GM19463 (cell line): ENCODE results near the gene SGMS2.
A peak's percentile ranks its signal among the peaks of the same experiment; 100 is the strongest.
"Not testable (repeated sequence)": the region's sequence is repeated elsewhere in the genome, so short reads cannot be mapped to it uniquely, and the experiment has no call there.

Experiments used
- ATAC-seq: cut with Tn5 transposase; IDR thresholded peaks from one replicate; pipeline ENCODE4 v1.9.1; 2021; ENCODE audit warnings: mild to moderate bottlenecking, moderate library complexity; ENCODE audit not compliant: unreplicated experiment

The SGMS2 gene

GRCh38 chr4:107863850-107864371 lies 39.2 kb downstream of the SGMS2 start:
- ATAC-seq = peak; percentile 54

DNA sequence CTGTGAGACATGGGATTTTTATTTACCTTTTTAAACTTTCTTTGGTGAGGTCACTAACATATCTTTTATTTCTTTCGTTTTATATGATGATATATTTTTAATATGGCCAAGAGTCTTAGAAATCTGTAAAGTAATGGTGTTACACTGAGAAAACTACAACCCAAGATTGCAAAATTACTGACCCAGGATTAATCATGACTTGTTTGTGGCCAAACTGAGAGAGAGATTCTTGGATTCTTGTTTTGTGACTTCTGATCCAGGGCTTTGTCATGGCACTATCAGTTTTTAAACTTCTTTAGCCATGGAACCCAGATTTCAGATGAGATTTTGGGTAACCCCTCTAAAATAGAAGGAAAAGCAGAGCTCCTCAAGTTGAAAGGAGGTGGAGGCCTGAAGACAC lies 42.0 kb downstream of the SGMS2 start:
- no peak for ATAC-seq

DNA sequence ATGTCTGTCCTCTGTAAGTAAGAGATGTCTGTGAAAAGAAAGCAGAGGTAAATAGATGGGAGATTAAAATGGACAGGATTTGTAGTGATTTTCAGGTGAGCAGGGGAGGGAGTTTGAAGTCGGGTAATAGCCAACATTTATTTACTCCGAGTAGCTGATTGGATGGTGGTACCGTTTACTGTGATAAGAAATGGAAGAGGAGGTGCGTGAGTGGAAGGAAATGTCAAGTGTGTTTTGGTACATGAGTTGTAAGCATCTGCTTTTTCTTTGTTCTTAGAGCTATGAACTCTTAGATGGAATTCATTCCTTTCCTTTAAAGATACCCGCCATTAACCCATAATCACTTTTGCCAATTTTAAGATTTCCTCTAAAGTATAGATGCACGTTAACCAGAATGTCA lies 45.5 kb downstream of the SGMS2 start:
- no peak for ATAC-seq

- no peak for ATAC-seq
Measured at GRCh38 chr4:107870916-107871786, 46.4 kb downstream of the SGMS2 start.

- no peak for ATAC-seq
Measured at GRCh38 chr4:107874024-107874423, 49.3 kb downstream of the SGMS2 start.

GRCh38 chr4:107876099-107876498 lies 51.4 kb downstream of the SGMS2 start:
- no peak for ATAC-seq

DNA sequence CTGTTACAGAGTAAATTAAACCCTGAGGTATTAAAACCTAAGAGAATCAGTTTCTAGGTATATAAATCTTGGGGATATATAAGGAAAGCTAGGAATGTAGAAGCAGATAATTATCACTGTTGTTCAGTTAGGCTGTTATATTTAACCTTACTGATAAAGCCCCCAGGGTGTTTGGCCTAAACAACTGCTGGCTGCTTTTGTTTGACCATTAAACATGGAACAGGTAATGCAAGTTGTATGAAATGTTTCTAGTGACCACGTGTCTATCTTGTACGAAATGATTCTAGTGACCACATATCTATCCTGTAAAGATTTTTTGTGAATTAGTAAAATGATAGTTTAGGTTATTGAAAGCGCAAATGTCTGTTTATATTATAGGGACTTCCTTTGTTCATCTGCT lies 52.6 kb downstream of the SGMS2 start:
- no peak for ATAC-seq

DNA sequence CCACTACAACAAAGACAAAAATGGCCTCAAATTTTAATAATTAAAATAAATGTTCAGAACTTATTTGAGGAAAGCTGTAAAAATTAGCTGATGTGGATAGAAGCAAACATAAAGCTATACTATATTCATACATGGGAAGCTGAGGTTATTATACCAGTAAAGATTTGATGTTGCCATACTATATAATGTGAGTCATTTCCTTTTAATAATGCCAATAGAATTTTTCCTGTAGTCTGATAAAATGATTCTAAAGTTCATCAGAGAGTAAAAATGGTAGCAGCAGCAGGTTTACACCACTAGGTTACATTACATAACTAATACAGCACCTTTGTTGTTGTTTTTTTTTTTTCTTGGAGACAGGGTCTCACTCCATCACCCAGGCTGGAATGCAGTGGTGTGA lies 61.1 kb downstream of the SGMS2 start:
- no peak for ATAC-seq

DNA sequence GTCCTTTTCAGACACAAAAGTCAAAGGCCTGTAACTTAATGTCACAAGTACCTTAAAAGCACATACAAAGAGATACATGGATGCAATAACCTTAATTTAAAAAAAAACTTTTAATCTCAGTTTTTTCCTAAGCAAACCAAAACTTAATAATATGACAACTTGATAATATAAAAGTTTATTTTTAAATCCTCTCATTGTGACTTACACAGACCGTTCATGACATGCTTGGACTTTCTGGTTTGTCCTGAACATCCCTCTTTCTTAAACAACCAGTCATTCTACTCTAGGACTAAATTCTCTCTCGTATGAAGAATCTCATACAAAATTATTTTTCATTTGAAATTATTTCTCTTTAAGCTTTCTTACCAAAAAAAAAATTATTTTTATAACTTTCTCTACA lies 63.5 kb downstream of the SGMS2 start:
- ATAC-seq = no peak

DNA sequence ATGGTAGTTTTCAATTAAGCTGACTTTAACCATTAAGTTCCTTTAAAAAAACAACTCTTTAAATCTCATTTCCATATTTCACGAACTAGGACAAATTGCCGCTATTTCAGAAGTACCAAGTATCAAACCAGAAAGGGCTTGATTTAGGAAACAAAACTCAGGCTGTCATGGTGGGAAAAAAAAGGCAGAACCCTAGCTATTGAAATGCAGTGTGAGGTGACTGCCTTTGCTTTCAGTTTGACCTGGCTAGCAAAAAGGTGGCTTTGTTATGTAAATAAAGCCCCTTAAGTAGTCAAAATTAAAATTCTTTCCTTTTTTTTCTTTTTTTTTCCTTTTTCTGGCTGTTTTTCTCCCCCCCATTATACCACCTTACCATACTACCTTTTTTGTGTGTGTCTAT lies 66.0 kb downstream of the SGMS2 start:
- no peak for ATAC-seq

- no peak for ATAC-seq
Measured at GRCh38 chr4:107891299-107891698, 66.6 kb downstream of the SGMS2 start.

DNA sequence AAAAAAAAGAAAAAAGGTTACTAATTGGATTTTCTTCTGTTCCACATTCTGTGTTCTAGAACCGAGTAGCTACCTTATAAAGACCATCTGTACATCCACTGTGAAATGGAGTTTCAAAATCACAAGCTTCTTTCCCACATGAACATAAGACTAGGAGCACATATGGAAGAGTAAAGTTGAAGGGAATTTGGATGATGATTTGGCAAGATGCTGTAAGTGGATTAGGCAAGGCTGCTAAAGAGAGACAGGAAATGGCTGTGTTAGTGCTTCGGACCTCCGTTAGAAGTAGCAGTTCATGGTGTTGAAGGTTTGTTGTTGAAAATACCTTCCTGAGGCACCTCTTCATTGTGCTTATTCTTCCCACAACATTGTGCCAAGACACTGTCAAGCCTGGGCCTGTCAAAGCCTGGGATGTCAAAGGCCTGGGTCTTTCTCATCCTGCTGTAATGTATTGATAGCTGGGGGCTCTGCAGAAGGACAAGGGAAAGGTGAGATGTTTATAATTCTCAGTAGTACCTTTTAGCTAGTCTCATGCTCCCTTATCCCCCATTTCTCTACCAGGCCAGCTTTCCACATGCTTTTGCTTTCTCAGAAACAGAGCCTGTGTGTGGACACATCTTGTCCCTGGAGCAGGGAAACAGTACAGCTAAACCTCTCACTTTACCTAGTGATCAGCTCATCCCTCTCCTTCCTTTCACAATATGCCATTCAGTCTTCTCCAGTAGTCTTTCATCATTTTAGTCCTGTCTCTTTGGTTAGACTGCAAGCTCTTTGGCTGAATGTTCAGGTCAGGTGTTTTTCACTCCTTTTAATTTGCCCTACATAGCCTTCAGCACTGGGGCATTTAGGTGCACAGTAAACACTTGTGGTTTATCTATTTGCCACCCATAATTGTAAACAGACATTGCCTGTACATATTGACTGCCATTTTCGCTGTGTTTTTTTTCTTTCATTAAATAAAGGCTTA lies 68.7 kb downstream of the SGMS2 start:
- ATAC-seq = no peak

GRCh38 chr4:107894138-107894603 lies 69.4 kb downstream of the SGMS2 start:
- no peak for ATAC-seq

- peak; percentile 54 for ATAC-seq
Measured at GRCh38 chr4:107896158-107896645, 71.5 kb downstream of the SGMS2 start.

DNA sequence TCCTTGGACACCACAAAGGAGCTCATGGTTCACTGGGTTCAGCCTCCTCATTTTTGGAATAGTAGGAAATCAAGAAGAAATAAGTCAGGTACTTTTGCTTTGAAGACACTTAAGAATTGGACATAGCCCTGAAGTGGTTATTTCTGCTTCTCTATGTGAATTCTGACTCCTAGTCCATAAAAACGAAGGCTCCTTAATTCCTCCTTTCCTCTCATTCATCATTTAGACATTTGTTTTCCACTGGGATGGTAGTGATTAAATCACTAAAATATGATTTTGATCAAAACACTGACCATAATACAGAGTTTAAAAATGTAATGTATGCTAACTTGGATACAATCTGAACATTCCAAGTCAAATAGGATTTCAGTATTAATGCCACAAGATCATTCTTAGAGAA lies 71.9 kb downstream of the SGMS2 start:
- no peak for ATAC-seq

GRCh38 chr4:107897823-107898222 lies 73.1 kb downstream of the SGMS2 start:
- ATAC-seq = peak; percentile 32

DNA sequence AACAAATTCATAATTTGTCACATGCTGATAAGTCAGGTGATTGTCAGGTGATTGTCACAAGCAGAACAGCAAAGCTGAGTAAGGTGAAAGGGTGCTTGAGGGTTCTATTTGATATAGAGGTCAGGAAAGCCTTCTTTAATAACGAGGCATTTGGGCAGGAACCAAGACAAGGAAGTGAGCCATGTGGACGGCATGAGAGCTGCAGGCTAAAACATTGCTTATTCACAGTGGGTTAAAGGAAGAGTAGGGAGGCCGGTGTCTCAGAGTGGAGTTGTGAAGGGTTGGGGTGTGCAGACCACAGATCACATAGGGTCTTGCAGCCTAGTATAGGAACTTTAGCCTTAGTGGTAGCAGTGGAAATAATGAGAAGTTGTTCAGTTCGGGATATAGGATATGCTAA lies 75.3 kb downstream of the SGMS2 start:
- ATAC-seq = no peak

GRCh38 chr4:107900508-107900907 lies 75.8 kb downstream of the SGMS2 start:
- no peak for ATAC-seq

DNA sequence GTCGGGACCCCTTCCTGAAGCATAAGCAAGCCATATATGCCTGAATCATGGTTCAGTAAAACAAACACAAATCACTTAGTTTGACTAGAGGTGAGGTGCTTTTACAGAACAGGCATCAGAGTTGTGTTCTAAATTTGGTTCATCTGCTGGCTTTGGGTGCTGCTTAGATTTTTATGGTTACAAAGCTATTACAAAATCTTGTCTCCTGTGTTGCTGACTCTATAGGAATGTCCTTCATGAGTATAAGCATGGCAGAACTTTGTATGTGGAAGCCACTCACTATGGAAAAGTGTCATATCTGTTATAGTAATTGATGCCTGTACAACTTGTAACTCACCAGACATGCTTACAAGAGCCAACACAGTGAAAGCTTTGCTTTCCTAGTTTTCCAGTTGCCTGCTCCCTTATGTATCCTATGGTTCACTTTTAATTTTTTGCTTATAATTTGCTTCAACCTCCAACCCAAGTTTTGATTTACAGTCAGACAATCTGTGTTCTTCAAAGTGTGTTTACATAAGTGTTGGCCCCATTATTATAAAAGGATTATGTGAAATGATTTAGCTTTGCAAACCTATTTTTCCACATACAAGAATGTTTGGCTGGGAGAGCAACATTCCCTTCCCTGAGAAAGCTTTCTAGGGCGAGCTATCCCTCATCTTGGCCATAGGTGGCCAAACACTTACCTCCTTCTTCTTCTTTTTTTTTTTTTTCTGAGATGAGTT lies 76.6 kb downstream of the SGMS2 start:
- ATAC-seq = no peak

DNA sequence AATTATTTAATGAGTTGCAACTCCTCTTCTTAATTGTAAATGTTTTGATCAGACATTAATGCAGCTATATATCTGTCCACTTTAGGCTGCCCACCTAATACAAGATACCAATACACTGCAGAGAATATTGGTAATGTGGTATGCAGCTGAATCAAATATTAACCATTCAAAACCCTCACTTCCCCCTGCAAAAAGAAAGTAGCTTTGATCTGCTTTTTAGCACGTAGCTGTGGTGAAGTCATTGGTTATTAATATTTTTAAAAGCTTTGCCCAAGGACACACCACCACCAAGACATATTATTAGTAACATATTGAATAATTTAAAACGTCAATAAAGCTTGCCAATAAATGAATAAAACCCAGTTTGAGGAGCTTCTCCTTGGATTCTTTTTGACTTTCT lies 78.0 kb downstream of the SGMS2 start:
- ATAC-seq = peak; percentile 79

DNA sequence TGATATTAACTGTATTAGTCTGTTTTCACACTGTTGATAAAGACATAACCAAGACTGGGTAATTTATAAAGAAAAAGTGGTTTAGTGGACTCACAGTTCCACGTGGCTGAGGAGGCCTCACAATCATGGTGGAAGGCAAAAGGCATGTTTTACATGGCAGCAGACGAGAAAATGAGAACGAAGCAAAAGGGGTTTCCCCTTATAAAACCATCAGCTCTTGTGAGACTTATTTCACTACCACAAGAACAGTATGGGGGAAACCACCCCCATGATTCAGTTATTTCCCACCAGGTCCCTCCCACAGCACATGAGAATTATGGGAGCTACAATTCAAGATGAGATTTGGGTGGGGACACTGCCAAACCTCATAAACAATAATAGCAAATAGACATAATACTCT lies 80.3 kb downstream of the SGMS2 start:
- not testable (repeated sequence) for ATAC-seq
